A549 (cell line): ENCODE measurements around the gene TEC.

Experiments
- CTCF ChIP-seq: fragments of >200 bp; sonication (Bioruptor Twin); formaldehyde crosslinking; IDR thresholded peaks from 3 replicates; pipeline ENCODE4 v1.5.1; 2016
- FOSL2 ChIP-seq, 2 experiments: fragments of 450-650 bp in 1 of 2; fragments of >200 bp in 1 of 2; sonication (Bioruptor Twin) in 1 of 2; formaldehyde crosslinking; IDR thresholded peaks; 2 replicates each; pipeline versions ENCODE4 v1.5.0 to v1.6.1; 2016 to 2020; ENCODE audit warnings: mild to moderate bottlenecking in 1 of 2, moderate library complexity in 1 of 2
- POLR2A ChIP-seq: IDR thresholded peaks from 2 replicates; pipeline ENCODE4 v1.6.1; 2012; ENCODE audit warnings: mild to moderate bottlenecking, low read length

DNA sequence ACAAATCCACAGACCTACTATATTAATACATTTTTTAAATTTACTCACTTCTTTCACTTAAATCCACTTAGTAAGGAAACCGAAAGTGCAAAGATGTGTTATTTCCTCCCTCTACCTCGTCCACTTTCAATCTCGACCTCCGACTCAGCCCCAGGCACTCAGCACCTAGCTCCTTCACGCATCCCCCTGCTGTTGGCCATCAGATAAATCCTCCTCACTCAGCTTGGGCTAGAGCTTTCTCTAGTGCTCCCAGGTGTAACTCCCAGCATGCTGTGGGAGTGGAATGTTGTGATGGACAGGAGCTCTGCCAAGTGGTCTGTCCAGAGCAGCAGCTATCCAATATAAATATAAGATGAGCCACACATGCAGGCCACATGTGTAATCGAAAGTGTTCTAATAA lies 26.7 kb upstream of the TEC start:
- no peak for TF ChIP-seq FOSL2 (IDR thresholded peaks at IDR 0.05)
- no peak for TF ChIP-seq FOSL2 (CRISPR knock-in tag; IDR thresholded peaks at IDR 0.05)
- no peak for TF ChIP-seq CTCF
- no peak for TF ChIP-seq POLR2A
